Measurements from ENCODE around the gene MAP1S.

Gene MAP1S

GRCh38 chr19:17755977-17756670 is 36.8 kb downstream of the MAP1S start:
- Histone ChIP-seq H3K9ac (ENCODE audit: low read length) (no peak overlapping the region), H3K79me1 (replicated peaks; ENCODE audit: low read length, poor library complexity, severe bottlenecking) (no peaks in the 10 kb centered on the region), H2AK5ac (ENCODE audit: low read length, severe bottlenecking) (no peak overlapping the region), H3K23ac (ENCODE audit: low read length in 2 of 2) (no peak overlapping the region), H3K27me3 (ENCODE audit: control insufficient read depth in 1 of 2, insufficient read depth in 1 of 2, low read length in 2 of 2) (no peaks in the 10 kb centered on the region), H3K4me2 (ENCODE audit: low read length, poor library complexity, severe bottlenecking) (no peak overlapping the region), H2BK5ac (ENCODE audit: low read depth, low read length, poor library complexity, severe bottlenecking) (no peak overlapping the region), H3K9me3 (ENCODE audit: control insufficient read depth, low read length) (no peaks in the 10 kb centered on the region), H3K4ac (ENCODE audit: low read depth in 1 of 2, low read length in 2 of 2) (no peak overlapping the region), H4K8ac (ENCODE audit: low read length) (no peak overlapping the region), H3K4me1 (ENCODE audit: control insufficient read depth, insufficient read depth, low read depth, low read length) (peaks cover 10% of the 10 kb centered on the region), H3K27ac (ENCODE audit: low read length, poor library complexity, severe bottlenecking) (no peak overlapping the region), H2BK120ac (ENCODE audit: low read depth, low read length) (no peak overlapping the region), H2BK12ac (ENCODE audit: low read length in 2 of 2) (peak overlapping the region in 1 of 2 experiments; percentile 25), H3K14ac (ENCODE audit: low read length in 2 of 2) (no peak overlapping the region), H3K4me3 (ENCODE audit: insufficient read depth in 1 of 2, low read depth in 1 of 2, low read length in 2 of 2) (no peak overlapping the region), H3K18ac (ENCODE audit: low read depth in 1 of 2, low read length in 2 of 2) (no peak overlapping the region), H4K91ac (ENCODE audit: low read length) (no peak overlapping the region), H2AFZ (ENCODE audit: low read depth, low read length) (no peak overlapping the region), H2BK15ac (ENCODE audit: low read depth, poor library complexity, severe bottlenecking) (no peak overlapping the region), H3K36me3 (ENCODE audit: control insufficient read depth in 1 of 2, insufficient read depth in 2 of 2, low read depth in 1 of 2, low read length in 2 of 2) (no peaks in the 10 kb centered on the region)
- DNase-seq = peak; percentile 37
- 66% methylated on average over 11 of the region's 12 CpGs for WGBS

- H3K4me2 ChIP-seq (ENCODE audit: low read length, poor library complexity, severe bottlenecking) = no peak overlapping the region
- H3K23ac ChIP-seq (ENCODE audit: low read length in 2 of 2) = no peak overlapping the region
- no peak overlapping the region for H3K14ac ChIP-seq (ENCODE audit: low read length in 2 of 2)
- DNase-seq = no peak
- 79% methylated on average over 9 of the region's 9 CpGs for WGBS
- H3K27ac ChIP-seq (ENCODE audit: low read length, poor library complexity, severe bottlenecking) = no peak overlapping the region
- H2AFZ ChIP-seq (ENCODE audit: low read depth, low read length) = no peak overlapping the region
- no peak overlapping the region for H2BK120ac ChIP-seq (ENCODE audit: low read depth, low read length)
- no peak overlapping the region for H3K18ac ChIP-seq (ENCODE audit: low read depth in 1 of 2, low read length in 2 of 2)
- no peak overlapping the region for H4K91ac ChIP-seq (ENCODE audit: low read length)
- peaks cover 10% of the 10 kb centered on the region for H3K4me1 ChIP-seq (ENCODE audit: control insufficient read depth, insufficient read depth, low read depth, low read length)
- no peak overlapping the region for H3K4ac ChIP-seq (ENCODE audit: low read depth in 1 of 2, low read length in 2 of 2)
- no peak overlapping the region for H2BK15ac ChIP-seq (ENCODE audit: low read depth, poor library complexity, severe bottlenecking)
- H3K9me3 ChIP-seq (ENCODE audit: control insufficient read depth, low read length) = no peaks in the 10 kb centered on the region
- no peak overlapping the region for H2BK5ac ChIP-seq (ENCODE audit: low read depth, low read length, poor library complexity, severe bottlenecking)
- H2AK5ac ChIP-seq (ENCODE audit: low read length, severe bottlenecking) = no peak overlapping the region
- H3K4me3 ChIP-seq (ENCODE audit: insufficient read depth in 1 of 2, low read depth in 1 of 2, low read length in 2 of 2) = no peak overlapping the region
- H3K9ac ChIP-seq (ENCODE audit: low read length) = no peak overlapping the region
- no peaks in the 10 kb centered on the region for H3K79me1 ChIP-seq (replicated peaks; ENCODE audit: low read length, poor library complexity, severe bottlenecking)
- no peak overlapping the region for H2BK12ac ChIP-seq (ENCODE audit: low read length in 2 of 2)
- H3K27me3 ChIP-seq (ENCODE audit: control insufficient read depth in 1 of 2, insufficient read depth in 1 of 2, low read length in 2 of 2) = no peaks in the 10 kb centered on the region
- H3K36me3 ChIP-seq (ENCODE audit: control insufficient read depth in 1 of 2, insufficient read depth in 2 of 2, low read depth in 1 of 2, low read length in 2 of 2) = no peaks in the 10 kb centered on the region
- no peak overlapping the region for H4K8ac ChIP-seq (ENCODE audit: low read length)
Observed at GRCh38 chr19:17757125-17757524, 37.8 kb downstream of the MAP1S start.

- Histone ChIP-seq H3K27ac (ENCODE audit: low read length, poor library complexity, severe bottlenecking) (no peak overlapping the region), H3K27me3 (ENCODE audit: control insufficient read depth in 1 of 2, insufficient read depth in 1 of 2, low read length in 2 of 2) (no peaks in the 10 kb centered on the region), H3K4me2 (ENCODE audit: low read length, poor library complexity, severe bottlenecking) (no peak overlapping the region), H3K4ac (ENCODE audit: low read depth in 1 of 2, low read length in 2 of 2) (no peak overlapping the region), H2BK5ac (ENCODE audit: low read depth, low read length, poor library complexity, severe bottlenecking) (no peak overlapping the region), H3K18ac (ENCODE audit: low read depth in 1 of 2, low read length in 2 of 2) (no peak overlapping the region), H3K4me1 (ENCODE audit: control insufficient read depth, insufficient read depth, low read depth, low read length) (peaks cover 10% of the 10 kb centered on the region), H2BK120ac (ENCODE audit: low read depth, low read length) (no peak overlapping the region), H3K14ac (ENCODE audit: low read length in 2 of 2) (no peak overlapping the region), H2AFZ (ENCODE audit: low read depth, low read length) (no peak overlapping the region), H2BK12ac (ENCODE audit: low read length in 2 of 2) (no peak overlapping the region), H4K91ac (ENCODE audit: low read length) (no peak overlapping the region), H3K79me1 (replicated peaks; ENCODE audit: low read length, poor library complexity, severe bottlenecking) (no peaks in the 10 kb centered on the region), H3K4me3 (ENCODE audit: insufficient read depth in 1 of 2, low read depth in 1 of 2, low read length in 2 of 2) (no peak overlapping the region), H3K36me3 (ENCODE audit: control insufficient read depth in 1 of 2, insufficient read depth in 2 of 2, low read depth in 1 of 2, low read length in 2 of 2) (no peaks in the 10 kb centered on the region), H2BK15ac (ENCODE audit: low read depth, poor library complexity, severe bottlenecking) (no peak overlapping the region), H3K9me3 (ENCODE audit: control insufficient read depth, low read length) (no peaks in the 10 kb centered on the region), H3K23ac (ENCODE audit: low read length in 2 of 2) (no peak overlapping the region), H2AK5ac (ENCODE audit: low read length, severe bottlenecking) (no peak overlapping the region), H4K8ac (ENCODE audit: low read length) (no peak overlapping the region), H3K9ac (ENCODE audit: low read length) (no peak overlapping the region)
- no peak for DNase-seq
- WGBS = 65% methylated on average over 3 of the region's 5 CpGs
Observed at GRCh38 chr19:17758515-17758914, 39.2 kb downstream of the MAP1S start.

GRCh38 chr19:17761148-17761547 is 41.9 kb downstream of the MAP1S start:
- Histone ChIP-seq H3K14ac (ENCODE audit: low read length in 2 of 2) (no peak overlapping the region), H2BK15ac (ENCODE audit: low read depth, poor library complexity, severe bottlenecking) (no peak overlapping the region), H3K4me3 (ENCODE audit: insufficient read depth in 1 of 2, low read depth in 1 of 2, low read length in 2 of 2) (no peak overlapping the region), H3K27me3 (ENCODE audit: control insufficient read depth in 1 of 2, insufficient read depth in 1 of 2, low read length in 2 of 2) (no peaks in the 10 kb centered on the region), H3K27ac (ENCODE audit: low read length, poor library complexity, severe bottlenecking) (no peak overlapping the region), H4K8ac (ENCODE audit: low read length) (no peak overlapping the region), H3K4ac (ENCODE audit: low read depth in 1 of 2, low read length in 2 of 2) (no peak overlapping the region), H2AFZ (ENCODE audit: low read depth, low read length) (no peak overlapping the region), H2BK120ac (ENCODE audit: low read depth, low read length) (no peak overlapping the region), H3K9ac (ENCODE audit: low read length) (no peak overlapping the region), H3K23ac (ENCODE audit: low read length in 2 of 2) (no peak overlapping the region), H3K4me1 (ENCODE audit: control insufficient read depth, insufficient read depth, low read depth, low read length) (peaks cover 6% of the 10 kb centered on the region), H3K79me1 (replicated peaks; ENCODE audit: low read length, poor library complexity, severe bottlenecking) (no peaks in the 10 kb centered on the region), H4K91ac (ENCODE audit: low read length) (no peak overlapping the region), H3K36me3 (ENCODE audit: control insufficient read depth in 1 of 2, insufficient read depth in 2 of 2, low read depth in 1 of 2, low read length in 2 of 2) (no peaks in the 10 kb centered on the region), H2BK5ac (ENCODE audit: low read depth, low read length, poor library complexity, severe bottlenecking) (no peak overlapping the region), H3K9me3 (ENCODE audit: control insufficient read depth, low read length) (no peaks in the 10 kb centered on the region), H2BK12ac (ENCODE audit: low read length in 2 of 2) (no peak overlapping the region), H3K4me2 (ENCODE audit: low read length, poor library complexity, severe bottlenecking) (no peak overlapping the region), H3K18ac (ENCODE audit: low read depth in 1 of 2, low read length in 2 of 2) (no peak overlapping the region), H2AK5ac (ENCODE audit: low read length, severe bottlenecking) (no peak overlapping the region)
- 93% methylated on average over 2 of the region's 4 CpGs for WGBS
- DNase-seq = no peak

All from mesenchymal stem cell (in vitro differentiated cells and primary cell).